HEK293 (cell line): Measurements from ENCODE around the gene EVC.

Source experiments
- CTCF ChIA-PET: fragments of 350-600 bp; formaldehyde crosslinking; extraction: SDS; loops from one replicate; lab custom pipeline; 2021; ENCODE audit warnings: antibody characterized with exemption; lab: Yijun Ruan, JAX
- POLR2A ChIA-PET: fragments of 300-600 bp; formaldehyde crosslinking; extraction: SDS; loops from one replicate; lab custom pipeline; 2020; ENCODE audit warnings: antibody characterized with exemption, inconsistent platforms; lab: Yijun Ruan, JAX
- H3K27ac ChIP-seq: fragments of 200-500 bp; sonication (Bioruptor generic); 2 replicates; pipeline ENCODE4 v1.5.1; 2014; ENCODE audit warnings: low read depth, low read length, control low read depth, inconsistent platforms; ENCODE audit errors: extremely low read depth
- H3K36me3 ChIP-seq, 2 experiments: fragments of 200-500 bp in 1 of 2; sonication (Bioruptor generic) in 1 of 2; 1 replicate in 1 of 2; 2 replicates in 1 of 2; pipeline ENCODE4 v1.5.1; 2014 to 2017; ENCODE audit warnings: inconsistent platforms in 2 of 2, low read length in 2 of 2; ENCODE audit not compliant: control insufficient read depth in 2 of 2, insufficient read depth in 1 of 2
- H3K4me1 ChIP-seq: fragments of 200-500 bp; sonication (Bioruptor generic); 2 replicates; pipeline ENCODE4 v1.5.1; 2014; ENCODE audit warnings: mild to moderate bottlenecking, low read length, inconsistent platforms; ENCODE audit not compliant: control insufficient read depth, insufficient read depth
- H3K4me3 ChIP-seq: 2 replicates; pipeline ENCODE4 v1.5.1; 2011; ENCODE audit warnings: low read depth, mild to moderate bottlenecking, control low read depth, low read length, moderate library complexity
- H3K9me3 ChIP-seq: fragments of 200-500 bp; sonication (Bioruptor generic); 2 replicates; pipeline ENCODE4 v1.5.1; 2014; ENCODE audit warnings: low read depth, low read length, inconsistent platforms; ENCODE audit not compliant: control insufficient read depth, insufficient read depth
- MYNN ChIP-seq: fragments of 450-650 bp; formaldehyde crosslinking; IDR thresholded peaks from 2 replicates; pipeline ENCODE4 v1.5.1; 2016; ENCODE audit warnings: missing biosample characterization, missing genetic modification characterization, borderline replicate concordance
- OSR2 ChIP-seq: fragments of 450-650 bp; formaldehyde crosslinking; IDR thresholded peaks from 2 replicates; pipeline ENCODE4 v1.5.1; 2016; ENCODE audit warnings: missing biosample characterization, missing genetic modification characterization
- PRDM2 ChIP-seq: fragments of 450-650 bp; formaldehyde crosslinking; IDR thresholded peaks from 2 replicates; pipeline ENCODE4 v1.5.1; 2016; ENCODE audit warnings: missing biosample characterization, missing genetic modification characterization, borderline replicate concordance
- ZBTB21 ChIP-seq: fragments of 450-650 bp; formaldehyde crosslinking; IDR thresholded peaks from 2 replicates; pipeline ENCODE4 v1.5.1; 2017; ENCODE audit warnings: missing biosample characterization, missing genetic modification characterization
- ZNF266 ChIP-seq: fragments of 450-650 bp; formaldehyde crosslinking; IDR thresholded peaks from 2 replicates; pipeline ENCODE4 v1.5.1; 2016; ENCODE audit warnings: missing biosample characterization, missing genetic modification characterization, low read depth
- ZNF366 ChIP-seq: fragments of 450-650 bp; formaldehyde crosslinking; conservative IDR thresholded peaks from 2 replicates; pipeline ENCODE4 v1.5.1; 2016; ENCODE audit warnings: missing biosample characterization, missing genetic modification characterization
- ZNF513 ChIP-seq: fragments of 450-650 bp; IDR thresholded peaks from 2 replicates; pipeline ENCODE4 v1.5.1; 2018; ENCODE audit warnings: missing biosample characterization, missing genetic modification characterization
- ZNF629 ChIP-seq: fragments of 450-650 bp; formaldehyde crosslinking; IDR thresholded peaks from 2 replicates; pipeline ENCODE4 v1.5.1; 2017; ENCODE audit warnings: missing biosample characterization, missing genetic modification characterization
- ZNF747 ChIP-seq: fragments of 450-650 bp; formaldehyde crosslinking; IDR thresholded peaks from 2 replicates; pipeline ENCODE4 v1.5.1; 2016; ENCODE audit warnings: missing biosample characterization, missing genetic modification characterization
- TF ChIP-seq, protein P1 (sequence below): fragments of 450-650 bp; formaldehyde crosslinking; IDR thresholded peaks from 2 replicates; pipeline ENCODE4 v1.5.1; 2017; ENCODE audit warnings: missing biosample characterization, missing genetic modification characterization
- TF ChIP-seq, protein P2 (sequence below): fragments of 450-650 bp; formaldehyde crosslinking; IDR thresholded peaks from 2 replicates; pipeline ENCODE4 v1.5.1; 2016; ENCODE audit warnings: missing biosample characterization, missing genetic modification characterization, low read depth
- TF ChIP-seq, protein P3 (sequence below): fragments of 450-650 bp; formaldehyde crosslinking; IDR thresholded peaks from 2 replicates; pipeline ENCODE4 v1.5.1; 2016; ENCODE audit warnings: missing biosample characterization, missing genetic modification characterization
- TF ChIP-seq, protein P4 (sequence below): fragments of 450-650 bp; formaldehyde crosslinking; IDR thresholded peaks from 2 replicates; pipeline ENCODE4 v1.5.1; 2017; ENCODE audit warnings: missing biosample characterization, missing genetic modification characterization
- TF ChIP-seq, protein P5 (sequence below): fragments of 450-650 bp; formaldehyde crosslinking; IDR thresholded peaks from 2 replicates; pipeline ENCODE4 v1.5.1; 2016; ENCODE audit warnings: missing biosample characterization, missing genetic modification characterization

The EVC gene

GRCh38 chr4:5785806-5786680 is 75.0 kb downstream of the EVC start:
- CTCF ChIA-PET, result no interaction called here
- no peaks in the 10 kb centered on the region for H3K4me1 ChIP-seq

More at GRCh38 chr4:5785806-5786680, 75.0 kb downstream of the EVC start:
- no peak overlapping the region for H3K4me3 ChIP-seq
- no peaks in the 10 kb centered on the region for H3K9me3 ChIP-seq
- no peak for TF ChIP-seq ZNF513
- TF ChIP-seq MYNN (tag by site-specific recombination), result no peak
- TF ChIP-seq, protein P1, sequence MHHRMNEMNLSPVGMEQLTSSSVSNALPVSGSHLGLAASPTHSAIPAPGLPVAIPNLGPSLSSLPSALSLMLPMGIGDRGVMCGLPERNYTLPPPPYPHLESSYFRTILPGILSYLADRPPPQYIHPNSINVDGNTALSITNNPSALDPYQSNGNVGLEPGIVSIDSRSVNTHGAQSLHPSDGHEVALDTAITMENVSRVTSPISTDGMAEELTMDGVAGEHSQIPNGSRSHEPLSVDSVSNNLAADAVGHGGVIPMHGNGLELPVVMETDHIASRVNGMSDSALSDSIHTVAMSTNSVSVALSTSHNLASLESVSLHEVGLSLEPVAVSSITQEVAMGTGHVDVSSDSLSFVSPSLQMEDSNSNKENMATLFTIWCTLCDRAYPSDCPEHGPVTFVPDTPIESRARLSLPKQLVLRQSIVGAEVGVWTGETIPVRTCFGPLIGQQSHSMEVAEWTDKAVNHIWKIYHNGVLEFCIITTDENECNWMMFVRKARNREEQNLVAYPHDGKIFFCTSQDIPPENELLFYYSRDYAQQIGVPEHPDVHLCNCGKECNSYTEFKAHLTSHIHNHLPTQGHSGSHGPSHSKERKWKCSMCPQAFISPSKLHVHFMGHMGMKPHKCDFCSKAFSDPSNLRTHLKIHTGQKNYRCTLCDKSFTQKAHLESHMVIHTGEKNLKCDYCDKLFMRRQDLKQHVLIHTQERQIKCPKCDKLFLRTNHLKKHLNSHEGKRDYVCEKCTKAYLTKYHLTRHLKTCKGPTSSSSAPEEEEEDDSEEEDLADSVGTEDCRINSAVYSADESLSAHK (tag by site-specific recombination), result no peak
- TF ChIP-seq, protein P2, sequence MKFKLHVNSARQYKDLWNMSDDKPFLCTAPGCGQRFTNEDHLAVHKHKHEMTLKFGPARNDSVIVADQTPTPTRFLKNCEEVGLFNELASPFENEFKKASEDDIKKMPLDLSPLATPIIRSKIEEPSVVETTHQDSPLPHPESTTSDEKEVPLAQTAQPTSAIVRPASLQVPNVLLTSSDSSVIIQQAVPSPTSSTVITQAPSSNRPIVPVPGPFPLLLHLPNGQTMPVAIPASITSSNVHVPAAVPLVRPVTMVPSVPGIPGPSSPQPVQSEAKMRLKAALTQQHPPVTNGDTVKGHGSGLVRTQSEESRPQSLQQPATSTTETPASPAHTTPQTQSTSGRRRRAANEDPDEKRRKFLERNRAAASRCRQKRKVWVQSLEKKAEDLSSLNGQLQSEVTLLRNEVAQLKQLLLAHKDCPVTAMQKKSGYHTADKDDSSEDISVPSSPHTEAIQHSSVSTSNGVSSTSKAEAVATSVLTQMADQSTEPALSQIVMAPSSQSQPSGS, result 0 out of 2 replicates have a peak, but pooled peaks have one; percentile 27
- 0 out of 2 replicates have a peak, but pooled peaks have one; percentile 17 for TF ChIP-seq ZNF366 (tag by site-specific recombination)
- peak; percentile 79 for TF ChIP-seq ZNF629
- TF ChIP-seq, protein P3, sequence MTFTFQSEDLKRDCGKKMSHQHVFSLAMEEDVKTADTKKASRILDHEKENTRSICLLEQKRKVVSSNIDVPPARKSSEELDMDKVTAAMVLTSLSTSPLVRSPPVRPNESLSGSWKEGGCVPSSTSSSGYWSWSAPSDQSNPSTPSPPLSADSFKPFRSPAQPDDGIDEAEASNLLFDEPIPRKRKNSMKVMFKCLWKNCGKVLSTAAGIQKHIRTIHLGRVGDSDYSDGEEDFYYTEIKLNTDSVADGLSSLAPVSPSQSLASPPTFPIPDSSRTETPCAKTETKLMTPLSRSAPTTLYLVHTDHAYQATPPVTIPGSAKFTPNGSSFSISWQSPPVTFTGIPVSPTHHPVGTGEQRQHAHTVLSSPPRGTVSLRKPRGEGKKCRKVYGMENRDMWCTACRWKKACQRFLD (tag by site-specific recombination), result no peak
- TF ChIP-seq, protein P4, sequence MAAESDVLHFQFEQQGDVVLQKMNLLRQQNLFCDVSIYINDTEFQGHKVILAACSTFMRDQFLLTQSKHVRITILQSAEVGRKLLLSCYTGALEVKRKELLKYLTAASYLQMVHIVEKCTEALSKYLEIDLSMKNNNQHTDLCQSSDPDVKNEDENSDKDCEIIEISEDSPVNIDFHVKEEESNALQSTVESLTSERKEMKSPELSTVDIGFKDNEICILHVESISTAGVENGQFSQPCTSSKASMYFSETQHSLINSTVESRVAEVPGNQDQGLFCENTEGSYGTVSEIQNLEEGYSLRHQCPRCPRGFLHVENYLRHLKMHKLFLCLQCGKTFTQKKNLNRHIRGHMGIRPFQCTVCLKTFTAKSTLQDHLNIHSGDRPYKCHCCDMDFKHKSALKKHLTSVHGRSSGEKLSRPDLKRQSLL, result no peak
- TF ChIP-seq ZBTB21 (tag by site-specific recombination), result peak; percentile 77; the same call in 1 of the 2 replicates
- TF ChIP-seq ZNF266 (tag by site-specific recombination), result no peak
- TF ChIP-seq PRDM2 (tag by site-specific recombination), result no peak
- TF ChIP-seq ZNF747, result no peak
- TF ChIP-seq OSR2 (tag by site-specific recombination), result 0 out of 2 replicates have a peak, but pooled peaks have one; percentile 20
- TF ChIP-seq, protein P5, sequence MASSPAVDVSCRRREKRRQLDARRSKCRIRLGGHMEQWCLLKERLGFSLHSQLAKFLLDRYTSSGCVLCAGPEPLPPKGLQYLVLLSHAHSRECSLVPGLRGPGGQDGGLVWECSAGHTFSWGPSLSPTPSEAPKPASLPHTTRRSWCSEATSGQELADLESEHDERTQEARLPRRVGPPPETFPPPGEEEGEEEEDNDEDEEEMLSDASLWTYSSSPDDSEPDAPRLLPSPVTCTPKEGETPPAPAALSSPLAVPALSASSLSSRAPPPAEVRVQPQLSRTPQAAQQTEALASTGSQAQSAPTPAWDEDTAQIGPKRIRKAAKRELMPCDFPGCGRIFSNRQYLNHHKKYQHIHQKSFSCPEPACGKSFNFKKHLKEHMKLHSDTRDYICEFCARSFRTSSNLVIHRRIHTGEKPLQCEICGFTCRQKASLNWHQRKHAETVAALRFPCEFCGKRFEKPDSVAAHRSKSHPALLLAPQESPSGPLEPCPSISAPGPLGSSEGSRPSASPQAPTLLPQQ (tag by site-specific recombination), result no peak
- TF ChIP-seq, all 188 proteins: peak for 5
- POLR2A ChIA-PET, result interaction anchor here (0.6 kb wide), 1 partner anchor 150 kb away, joined by 3 read pairs; no protein-coding TSS in a partner anchor
- Histone ChIP-seq H3K36me3 (peaks cover 0 to 60% of the 10 kb centered on the region in 2 experiments; a peak in 1 of 3 replicates), H3K27ac (no peak overlapping the region)
